ENCODE measurements around the gene CD160. TPM values are rescaled to one million over a fixed set of nuclear protein-coding genes. Genes with fewer than 3 reads are reported as not detected.

Gene CD160
- polyA plus RNA-seq, 3 donors: 0.01 to 1.4 (median 0.16) TPM

DNA sequence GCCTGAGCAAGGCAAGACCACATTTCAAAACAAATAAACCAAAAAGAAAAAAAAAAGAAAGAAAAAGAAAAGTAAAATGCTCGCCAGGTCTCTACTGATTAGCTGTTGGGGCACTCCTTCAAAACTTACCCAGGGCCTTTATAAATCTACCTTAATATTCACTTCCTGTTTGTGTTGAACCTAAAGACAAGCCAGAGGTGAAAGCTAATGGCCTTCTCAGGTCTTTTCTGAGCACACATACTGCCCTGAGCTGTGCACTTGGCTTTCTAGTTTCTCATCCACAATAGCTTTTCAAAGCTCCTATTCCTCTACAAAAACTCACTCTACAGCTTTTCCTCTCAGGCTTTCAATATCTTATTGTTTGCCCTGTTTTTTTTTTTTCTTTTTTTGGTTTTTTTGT is 54.1 kb downstream of the CD160 start:
- H3K4me3 ChIP-seq (replicated peaks in 1 of 3; ENCODE audit: low read depth in 2 of 3, low read length in 3 of 3): no peak overlapping the region
- H3K4me1 ChIP-seq (ENCODE audit: control insufficient read depth in 1 of 2, insufficient read depth in 2 of 2, low read length in 2 of 2): no peaks in the 10 kb centered on the region
- Mint-ChIP-seq H3K36me3 (peaks cover 44 to 52% of the 10 kb centered on the region in 2 donors), H3K4me3 (no peak overlapping the region), H3K4me1 (no peaks in the 10 kb centered on the region), H3K27me3 (ENCODE audit: low read depth in 3 of 3) (no peaks in the 10 kb centered on the region), H3K9me3 (peaks cover 0 to 2% (median under 1%) of the 10 kb centered on the region in 7 donors), H3K27ac (peak overlapping the region in 2 of 7 donors; percentile 39 to 51)
- TF ChIP-seq, protein P1, sequence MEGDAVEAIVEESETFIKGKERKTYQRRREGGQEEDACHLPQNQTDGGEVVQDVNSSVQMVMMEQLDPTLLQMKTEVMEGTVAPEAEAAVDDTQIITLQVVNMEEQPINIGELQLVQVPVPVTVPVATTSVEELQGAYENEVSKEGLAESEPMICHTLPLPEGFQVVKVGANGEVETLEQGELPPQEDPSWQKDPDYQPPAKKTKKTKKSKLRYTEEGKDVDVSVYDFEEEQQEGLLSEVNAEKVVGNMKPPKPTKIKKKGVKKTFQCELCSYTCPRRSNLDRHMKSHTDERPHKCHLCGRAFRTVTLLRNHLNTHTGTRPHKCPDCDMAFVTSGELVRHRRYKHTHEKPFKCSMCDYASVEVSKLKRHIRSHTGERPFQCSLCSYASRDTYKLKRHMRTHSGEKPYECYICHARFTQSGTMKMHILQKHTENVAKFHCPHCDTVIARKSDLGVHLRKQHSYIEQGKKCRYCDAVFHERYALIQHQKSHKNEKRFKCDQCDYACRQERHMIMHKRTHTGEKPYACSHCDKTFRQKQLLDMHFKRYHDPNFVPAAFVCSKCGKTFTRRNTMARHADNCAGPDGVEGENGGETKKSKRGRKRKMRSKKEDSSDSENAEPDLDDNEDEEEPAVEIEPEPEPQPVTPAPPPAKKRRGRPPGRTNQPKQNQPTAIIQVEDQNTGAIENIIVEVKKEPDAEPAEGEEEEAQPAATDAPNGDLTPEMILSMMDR (IDR thresholded peaks at IDR 0.05): no peak
- no peak overlapping the region for H2AFZ ChIP-seq (ENCODE audit: insufficient read depth, low read depth, low read length, poor library complexity, severe bottlenecking)
- no peaks in the 10 kb centered on the region for H3K27me3 ChIP-seq (ENCODE audit: control insufficient read depth in 2 of 2, insufficient read depth in 2 of 2, low read length in 2 of 2)
- peaks cover 31 to 51% of the 10 kb centered on the region in 2 donors for H3K36me3 ChIP-seq (replicated peaks in 1 of 2; ENCODE audit: control insufficient read depth in 1 of 2, insufficient read depth in 2 of 2, low read length in 2 of 2)
- intact Hi-C loops (cut with micrococcal nuclease): no loop called here
- no peak overlapping the region for H3K4me2 ChIP-seq (replicated peaks; ENCODE audit: extremely low read depth, low read length, poor library complexity, severe bottlenecking)
- no peaks in the 10 kb centered on the region for H3K9me3 ChIP-seq (replicated peaks in 1 of 2; ENCODE audit: control insufficient read depth in 1 of 2, insufficient read depth in 1 of 2, low read length in 2 of 2)
- H4K20me1 ChIP-seq (ENCODE audit: insufficient read depth, low read length): no peaks in the 10 kb centered on the region
- no peak for DNase-seq
- no peaks in the 10 kb centered on the region for H3K79me2 ChIP-seq (ENCODE audit: insufficient read depth, low read length)
- no CpG with 5 or more reads among the region's 1 CpG for WGBS (ENCODE audit: insufficient coverage)
- H3K27ac ChIP-seq (ENCODE audit: low read depth in 1 of 2, low read length in 2 of 2): no peak overlapping the region
- H3K9ac ChIP-seq (ENCODE audit: insufficient read depth, low read length, poor library complexity, severe bottlenecking): no peak overlapping the region

DNA sequence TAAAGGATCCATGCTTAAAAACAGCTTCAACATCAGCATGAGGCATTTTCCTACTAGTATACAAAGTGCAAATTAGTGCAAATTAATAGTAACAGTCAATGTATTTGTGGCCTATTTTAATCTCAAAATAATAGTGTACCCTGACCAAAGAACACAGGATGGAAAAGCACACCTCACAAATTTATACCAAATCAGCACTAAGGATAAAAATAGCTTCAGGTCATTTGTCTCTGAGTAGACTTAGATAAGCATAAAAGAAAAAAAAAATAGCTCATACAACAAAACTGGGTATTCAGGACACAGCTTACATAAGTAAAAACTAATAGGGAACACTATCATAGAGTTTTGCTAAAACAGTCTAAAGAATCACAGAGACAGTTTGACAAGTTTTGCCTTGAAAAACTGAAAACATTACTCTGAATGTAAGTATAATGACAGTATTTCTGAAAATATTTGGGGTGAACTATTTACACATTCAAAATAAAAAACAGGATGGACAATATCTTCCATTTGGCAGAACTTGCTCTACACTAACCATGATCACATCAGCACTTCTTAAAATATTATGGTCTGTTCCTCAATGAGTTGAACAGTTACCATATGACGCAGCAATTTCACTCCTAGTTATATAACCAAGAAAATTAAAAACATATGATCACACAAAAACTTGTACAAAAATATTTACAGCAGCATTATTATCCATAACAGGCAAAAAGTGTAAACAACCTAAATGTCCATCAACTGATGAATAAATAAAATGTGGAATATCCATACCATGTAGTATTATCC is 58.3 kb downstream of the CD160 start:
- WGBS (ENCODE audit: insufficient coverage): no CpG with 5 or more reads among the region's 1 CpG
- no peak overlapping the region for H3K4me2 ChIP-seq (replicated peaks; ENCODE audit: extremely low read depth, low read length, poor library complexity, severe bottlenecking)
- H3K27ac ChIP-seq (ENCODE audit: low read depth in 1 of 2, low read length in 2 of 2): no peak overlapping the region
- Mint-ChIP-seq H3K27ac (no peak overlapping the region), H3K9me3 (no peaks in the 10 kb centered on the region), H3K4me1 (peaks cover 2% of the 10 kb centered on the region), H3K4me3 (no peak overlapping the region), H3K36me3 (peaks cover 38 to 50% of the 10 kb centered on the region in 2 donors), H3K27me3 (ENCODE audit: low read depth in 3 of 3) (no peaks in the 10 kb centered on the region)
- intact Hi-C loops (cut with micrococcal nuclease): no loop called here
- no peaks in the 10 kb centered on the region for H3K27me3 ChIP-seq (ENCODE audit: control insufficient read depth in 2 of 2, insufficient read depth in 2 of 2, low read length in 2 of 2)
- no peak for DNase-seq
- H3K36me3 ChIP-seq (replicated peaks in 1 of 2; ENCODE audit: control insufficient read depth in 1 of 2, insufficient read depth in 2 of 2, low read length in 2 of 2): peaks cover 13 to 45% of the 10 kb centered on the region in 2 donors
- H3K4me3 ChIP-seq (replicated peaks in 1 of 3; ENCODE audit: low read depth in 2 of 3, low read length in 3 of 3): no peak overlapping the region
- no peaks in the 10 kb centered on the region for H4K20me1 ChIP-seq (ENCODE audit: insufficient read depth, low read length)
- TF ChIP-seq, protein P1 (IDR thresholded peaks at IDR 0.05): no peak
- H3K79me2 ChIP-seq (ENCODE audit: insufficient read depth, low read length): no peaks in the 10 kb centered on the region
- H3K9me3 ChIP-seq (replicated peaks in 1 of 2; ENCODE audit: control insufficient read depth in 1 of 2, insufficient read depth in 1 of 2, low read length in 2 of 2): no peaks in the 10 kb centered on the region
- no peak overlapping the region for H3K9ac ChIP-seq (ENCODE audit: insufficient read depth, low read length, poor library complexity, severe bottlenecking)
- no peak overlapping the region for H2AFZ ChIP-seq (ENCODE audit: insufficient read depth, low read depth, low read length, poor library complexity, severe bottlenecking)
- no peaks in the 10 kb centered on the region for H3K4me1 ChIP-seq (ENCODE audit: control insufficient read depth in 1 of 2, insufficient read depth in 2 of 2, low read length in 2 of 2)
